SU-DHL-6 (cell line): ENCODE results near the gene SLX4IP.

Experiments used
- CTCF ChIP-seq: fragments of 200-600 bp; sonication (generic); IDR thresholded peaks from one replicate; pipeline ENCODE4 v1.5.1; 2017; ENCODE audit warnings: antibody characterized with exemption, mild to moderate bottlenecking, low read length, moderate library complexity; ENCODE audit not compliant: insufficient read depth, poor library complexity, severe bottlenecking
- EZH2phosphoT487 ChIP-seq: fragments of 200-600 bp; sonication (generic), shearing (Covaris generic); conservative IDR thresholded peaks from 2 replicates; pipeline ENCODE4 v1.6.1; 2018; ENCODE audit warnings: mild to moderate bottlenecking, antibody characterized with exemption, low read length, moderate library complexity, mixed read lengths

- TF ChIP-seq CTCF (no peak), EZH2phosphoT487 (no peak)
These were observed 208.4 kb downstream of the SLX4IP start for GRCh38 chr20:10643560-10643873.
